Measurements from ENCODE around the gene CLEC1A.

GRCh38 chr12:10069099-10069498, 29.7 kb downstream of the CLEC1A start:
- TF ChIP-seq CTCF (IDR thresholded peaks at IDR 0.05) (no peak), RAD21 (IDR thresholded peaks at IDR 0.05; ENCODE audit: low read length) (no peak), MAX (IDR thresholded peaks at IDR 0.05; ENCODE audit: low read depth) (no peak), ZBTB33 (IDR thresholded peaks at IDR 0.05; ENCODE audit: borderline replicate concordance, low read depth) (no peak), SMC3 (IDR thresholded peaks at IDR 0.05; ENCODE audit: low read depth, low read length) (no peak), PBX3 (IDR thresholded peaks at IDR 0.05) (no peak), YY1 (IDR thresholded peaks at IDR 0.05; ENCODE audit: low read depth) (no peak), FOXM1 (IDR thresholded peaks at IDR 0.05; ENCODE audit: low read depth) (no peak), REST (IDR thresholded peaks at IDR 0.05; ENCODE audit: low read depth, low read length) (no peak), GABPA (IDR thresholded peaks at IDR 0.05; ENCODE audit: low read depth) (no peak), EZH2phosphoT487 (IDR thresholded peaks at IDR 0.05; ENCODE audit: borderline replicate concordance, low read depth) (no peak), CHD2 (IDR thresholded peaks at IDR 0.05; ENCODE audit: low read length, partially characterized antibody) (no peak), USF2 (IDR thresholded peaks at IDR 0.05; ENCODE audit: borderline replicate concordance, low read depth, low read length) (no peak)
